GM12878 (cell line): ENCODE data around the gene LMNTD2. TPM values are rescaled to one million over a fixed set of nuclear protein-coding genes. Genes with fewer than 3 reads are reported as not detected.

Experiments used
- BCL11A ChIP-seq: IDR thresholded peaks from 2 replicates; pipeline ENCODE4 v1.6.1; 2011; ENCODE audit warnings: low read depth, low read length
- CHD2 ChIP-seq: IDR thresholded peaks from 2 replicates; pipeline ENCODE4 v1.6.1; 2011; ENCODE audit warnings: low read depth, low read length, improper control_type of control experiment, borderline replicate concordance
- DPF2 ChIP-seq: fragments of 450-650 bp; IDR thresholded peaks from 2 replicates; pipeline ENCODE4 v1.6.1; 2017; ENCODE audit warnings: mild to moderate bottlenecking
- EP300 ChIP-seq, 2 experiments: fragments of 150-350 bp in 1 of 2; IDR thresholded peaks; 2 replicates each; pipeline ENCODE4 v1.6.1; 2011 to 2012; ENCODE audit warnings: low read depth in 2 of 2, low read length in 2 of 2, borderline replicate concordance in 1 of 2, improper control_type of control experiment in 1 of 2, inconsistent platforms in 1 of 2; ENCODE audit not compliant: control insufficient read depth in 1 of 2
- GABPA ChIP-seq: IDR thresholded peaks from 2 replicates; pipeline ENCODE4 v1.6.1; 2014; ENCODE audit warnings: antibody characterized with exemption, low read depth, mild to moderate bottlenecking, inconsistent platforms
- IKZF1 ChIP-seq: fragments of 450-650 bp; conservative IDR thresholded peaks from 2 replicates; pipeline ENCODE4 v1.6.1; 2017; ENCODE audit warnings: antibody characterized with exemption, mild to moderate bottlenecking
- NFIC ChIP-seq: IDR thresholded peaks from 2 replicates; pipeline ENCODE4 v1.6.1; 2012; ENCODE audit warnings: low read depth, mild to moderate bottlenecking, inconsistent platforms, low read length, moderate library complexity
- PAX5 ChIP-seq: IDR thresholded peaks from 2 replicates; pipeline ENCODE4 v1.6.1; 2011; ENCODE audit warnings: low read depth, low read length, borderline replicate concordance
- POLR2A ChIP-seq: IDR thresholded peaks from 2 replicates; pipeline ENCODE4 v1.6.1; 2011; ENCODE audit warnings: low read depth, mild to moderate bottlenecking, low read length
- PRDM15 ChIP-seq: fragments of 450-650 bp; formaldehyde crosslinking; IDR thresholded peaks from 2 replicates; pipeline ENCODE4 v1.4.0; 2020; ENCODE audit warnings: mild to moderate bottlenecking, moderate library complexity
- RB1 ChIP-seq: fragments of 450-650 bp; formaldehyde crosslinking; IDR thresholded peaks from 2 replicates; pipeline ENCODE4 v1.6.1; 2017; ENCODE audit warnings: mild to moderate bottlenecking, borderline replicate concordance
- RELA ChIP-seq: fragments of 450-650 bp; IDR thresholded peaks from 2 replicates; pipeline ENCODE4 v1.8.0; 2014; ENCODE audit warnings: borderline replicate concordance; ENCODE audit not compliant: partially characterized antibody
- RUNX3 ChIP-seq: IDR thresholded peaks from 2 replicates; pipeline ENCODE4 v1.6.1; 2012; ENCODE audit warnings: low read length, inconsistent platforms
- TARDBP ChIP-seq: IDR thresholded peaks from 2 replicates; pipeline ENCODE4 v1.6.1; 2016; ENCODE audit warnings: borderline replicate concordance
- ZNF207 ChIP-seq: fragments of 450-650 bp; IDR thresholded peaks from 2 replicates; pipeline ENCODE4 v1.6.1; 2014; ENCODE audit warnings: antibody characterized with exemption, mild to moderate bottlenecking, borderline replicate concordance
- ZNF622 ChIP-seq: fragments of 450-650 bp; IDR thresholded peaks from 2 replicates; pipeline ENCODE4 v1.6.1; 2017; ENCODE audit warnings: mild to moderate bottlenecking, inconsistent platforms
- polyA plus RNA-seq, 11 experiments: library from polyadenylated mRNA; depleted of rRNA in 4 of 11; unstranded in 6 of 11; stranded (reverse) in 5 of 11; fragments of >200 nt; fragmentation: Nextera tagmentation in 4 of 11; fragmentation: Illumina TruSeq in 1 of 11; extraction: Ambion mirVana in 4 of 11; extraction: Trizol in 1 of 11; gene quantifications; 1 replicate in 1 of 11; 2 replicates in 10 of 11; pipeline versions ENCODE4 v1.2.1 to v1.2.3, GENCODE V29; 2011 to 2016; ENCODE audit warnings: inconsistent platforms in 2 of 11, missing spikeins in 2 of 11, low read depth in 1 of 11
- total RNA-seq, 4 experiments: library from RNA; depleted of rRNA in 3 of 4; stranded (reverse); fragments of >200 nt in 3 of 4; fragmentation: Illumina TruSeq in 1 of 4; extraction: Trizol in 1 of 4; gene quantifications; 2 replicates each; pipeline versions ENCODE4 v1.2.1 to v1.2.3, GENCODE V29; 2013 to 2021
- TF ChIP-seq, protein P1 (sequence below): IDR thresholded peaks from 2 replicates; pipeline ENCODE4 v1.6.1; 2011; ENCODE audit warnings: low read depth, low read length, improper control_type of control experiment, borderline replicate concordance
- TF ChIP-seq, protein P2 (sequence below): fragments of 450-650 bp; conservative IDR thresholded peaks from 2 replicates; pipeline ENCODE4 v1.6.1; 2017; ENCODE audit warnings: mild to moderate bottlenecking, moderate library complexity
- TF ChIP-seq, protein P3 (sequence below): IDR thresholded peaks from 2 replicates; pipeline ENCODE4 v1.6.1; 2011; ENCODE audit warnings: mild to moderate bottlenecking, low read depth, low read length, moderate library complexity; ENCODE audit not compliant: insufficient replicate concordance

Gene LMNTD2
- total and polyA plus RNA-seq, 10 of the 15 experiments (the other 5 are each of a cell fraction or from before 2014, with no cell fraction given), result 0.22 to 4.1 (median 1.3) TPM; not detected in 2

DNA sequence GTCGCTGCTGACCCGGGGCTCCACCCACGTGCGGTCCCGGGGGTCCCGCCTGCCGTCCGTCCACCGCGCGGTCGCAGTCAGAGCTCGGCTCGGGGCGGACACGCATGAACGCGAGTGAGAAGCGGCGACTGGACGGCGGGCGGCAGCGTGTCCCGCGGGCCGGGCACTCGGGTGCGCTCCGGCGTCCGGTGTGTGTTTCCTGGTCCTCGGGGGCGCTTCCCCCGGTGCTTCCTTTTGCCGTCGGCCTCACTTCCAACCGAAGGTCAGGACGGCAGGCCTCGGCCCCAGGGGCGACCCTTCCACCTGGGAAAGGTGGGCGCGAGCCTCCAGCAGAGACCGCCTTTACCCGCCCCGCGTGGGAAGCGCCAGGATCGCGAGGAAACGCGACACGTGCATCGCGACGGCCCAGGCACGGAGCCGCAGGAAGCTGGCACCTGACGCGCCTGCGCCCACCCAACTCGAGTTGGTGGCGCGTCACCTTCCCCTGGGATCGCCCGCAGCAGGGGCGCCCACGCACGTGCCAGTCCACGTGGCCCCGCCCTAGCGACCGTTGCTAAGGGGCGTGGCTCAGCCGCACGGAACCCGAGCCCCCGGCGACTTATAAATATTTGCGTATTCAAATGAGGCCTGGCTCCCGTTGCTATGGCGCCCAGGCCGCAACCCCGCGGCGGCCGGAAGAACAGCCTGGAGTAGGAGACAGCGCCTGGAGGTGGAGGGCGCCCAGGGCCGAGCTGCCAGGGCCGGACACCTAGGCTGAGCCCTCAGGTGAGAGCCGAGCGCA lies 23.5 kb downstream of the LMNTD2 start, which contains the start of gene LRRC56 (continued):
- TF ChIP-seq TARDBP (0 out of 2 replicates have a peak, but pooled peaks have one; percentile 67), RUNX3 (peak; percentile 42; the same call in 1 of the 2 replicates), ZNF207 (peak; percentile 66; the same call in 1 of the 2 replicates), ZNF622 (no peak), DPF2 (peak; percentile 91), PAX5 (peak; percentile 56), EP300 (IDR thresholded peaks at IDR 0.05; ENCODE audit: borderline replicate concordance in 1 of 2, control insufficient read depth in 1 of 2, low read depth in 2 of 2, low read length in 2 of 2) (peak in 1 of 2 experiments; percentile 31; a peak in 1 of 4 replicates), GABPA (no peak), RELA (peak; percentile 78), NFIC (no peak), IKZF1 (peak; percentile 96), POLR2A (peak; percentile 75), RB1 (peak; percentile 74; the same call in 1 of the 2 replicates), CHD2 (peak; percentile 18; the same call in 1 of the 2 replicates), BCL11A (0 out of 2 replicates have a peak, but pooled peaks have one; percentile 25), PRDM15 (CRISPR knock-in tag) (no peak)
- TF ChIP-seq, protein P1, sequence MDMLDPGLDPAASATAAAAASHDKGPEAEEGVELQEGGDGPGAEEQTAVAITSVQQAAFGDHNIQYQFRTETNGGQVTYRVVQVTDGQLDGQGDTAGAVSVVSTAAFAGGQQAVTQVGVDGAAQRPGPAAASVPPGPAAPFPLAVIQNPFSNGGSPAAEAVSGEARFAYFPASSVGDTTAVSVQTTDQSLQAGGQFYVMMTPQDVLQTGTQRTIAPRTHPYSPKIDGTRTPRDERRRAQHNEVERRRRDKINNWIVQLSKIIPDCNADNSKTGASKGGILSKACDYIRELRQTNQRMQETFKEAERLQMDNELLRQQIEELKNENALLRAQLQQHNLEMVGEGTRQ, result peak; percentile 72
- TF ChIP-seq, protein P2, sequence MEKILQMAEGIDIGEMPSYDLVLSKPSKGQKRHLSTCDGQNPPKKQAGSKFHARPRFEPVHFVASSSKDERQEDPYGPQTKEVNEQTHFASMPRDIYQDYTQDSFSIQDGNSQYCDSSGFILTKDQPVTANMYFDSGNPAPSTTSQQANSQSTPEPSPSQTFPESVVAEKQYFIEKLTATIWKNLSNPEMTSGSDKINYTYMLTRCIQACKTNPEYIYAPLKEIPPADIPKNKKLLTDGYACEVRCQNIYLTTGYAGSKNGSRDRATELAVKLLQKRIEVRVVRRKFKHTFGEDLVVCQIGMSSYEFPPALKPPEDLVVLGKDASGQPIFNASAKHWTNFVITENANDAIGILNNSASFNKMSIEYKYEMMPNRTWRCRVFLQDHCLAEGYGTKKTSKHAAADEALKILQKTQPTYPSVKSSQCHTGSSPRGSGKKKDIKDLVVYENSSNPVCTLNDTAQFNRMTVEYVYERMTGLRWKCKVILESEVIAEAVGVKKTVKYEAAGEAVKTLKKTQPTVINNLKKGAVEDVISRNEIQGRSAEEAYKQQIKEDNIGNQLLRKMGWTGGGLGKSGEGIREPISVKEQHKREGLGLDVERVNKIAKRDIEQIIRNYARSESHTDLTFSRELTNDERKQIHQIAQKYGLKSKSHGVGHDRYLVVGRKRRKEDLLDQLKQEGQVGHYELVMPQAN, result peak; percentile 9; the same call in 1 of the 2 replicates
- TF ChIP-seq, protein P3, sequence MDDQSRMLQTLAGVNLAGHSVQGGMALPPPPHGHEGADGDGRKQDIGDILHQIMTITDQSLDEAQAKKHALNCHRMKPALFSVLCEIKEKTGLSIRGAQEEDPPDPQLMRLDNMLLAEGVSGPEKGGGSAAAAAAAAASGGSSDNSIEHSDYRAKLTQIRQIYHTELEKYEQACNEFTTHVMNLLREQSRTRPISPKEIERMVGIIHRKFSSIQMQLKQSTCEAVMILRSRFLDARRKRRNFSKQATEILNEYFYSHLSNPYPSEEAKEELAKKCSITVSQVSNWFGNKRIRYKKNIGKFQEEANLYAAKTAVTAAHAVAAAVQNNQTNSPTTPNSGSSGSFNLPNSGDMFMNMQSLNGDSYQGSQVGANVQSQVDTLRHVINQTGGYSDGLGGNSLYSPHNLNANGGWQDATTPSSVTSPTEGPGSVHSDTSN, result peak; percentile 71
